Esophagus squamous epithelium (tissue), 5 donors: ENCODE data around the gene DOCK2. TPM values are rescaled to one million over a fixed set of nuclear protein-coding genes. Genes with fewer than 3 reads are reported as not detected.

Experiments
- DNase-seq: peaks from one replicate; lab custom pipeline; 2025; lab: John Stamatoyannopoulos, UW
- H3K27ac ChIP-seq, 4 donors: fragments of 200-600 bp; sonication (generic); one replicate each; pipeline ENCODE4 v1.5.1; 2016 to 2019; ENCODE audit warnings: mild to moderate bottlenecking in 1 of 4
- H3K27me3 ChIP-seq, 4 donors: fragments of 200-600 bp; sonication (generic); 1 replicate in 3 of 4; 2 replicates in 1 of 4; pipeline versions ENCODE4 v1.5.1 to v1.6.0; 2017 to 2021; ENCODE audit warnings: antibody characterized with exemption in 1 of 4
- H3K36me3 ChIP-seq, 3 donors: fragments of 200-600 bp; sonication (generic); one replicate each; pipeline ENCODE4 v1.5.1; 2016 to 2019
- H3K4me1 ChIP-seq, 3 donors: fragments of 200-600 bp; sonication (generic); one replicate each; pipeline ENCODE4 v1.5.1; 2017 to 2019
- H3K4me3 ChIP-seq, 4 donors: fragments of 200-600 bp; sonication (generic); 1 replicate in 3 of 4; 2 replicates in 1 of 4; pipeline ENCODE4 v1.5.1; 2016 to 2019; ENCODE audit warnings: mild to moderate bottlenecking in 2 of 4, moderate library complexity in 1 of 4
- H3K9me3 ChIP-seq, 3 donors: fragments of 200-600 bp; sonication (generic); one replicate each; pipeline ENCODE4 v1.5.1; 2016 to 2019
- CTCF ChIP-seq, 6 experiments: fragments of 450-650 bp in 4 of 6; fragments of 200-600 bp in 2 of 6; sonication (generic) in 2 of 6; IDR thresholded peaks; one replicate each; pipeline ENCODE4 v1.5.1; 2016 to 2019; ENCODE audit warnings: antibody characterized with exemption in 6 of 6, mild to moderate bottlenecking in 4 of 6, moderate library complexity in 4 of 6
- POLR2A ChIP-seq, 4 donors: fragments of 450-650 bp; IDR thresholded peaks; one replicate each; pipeline ENCODE4 v1.6.1; 2017; ENCODE audit warnings: antibody characterized with exemption in 4 of 4, mild to moderate bottlenecking in 4 of 4, moderate library complexity in 3 of 4
- WGBS, 2 donors: methylation state at CpG; one replicate each; pipeline ENCODE4 v1.1.5; 2018; 5-methylcytosine and 5-hydroxymethylcytosine counted together
- intact Hi-C: fragments of 100-400 bp; cut with DNase I; formaldehyde crosslinking; loops from one replicate; pipeline ENCODE4 v1.15.0; 2022
- total RNA-seq, 4 donors: library from RNA; depleted of rRNA; stranded (reverse); fragments of >200 nt; gene quantifications; one replicate each; pipeline ENCODE4 v1.1.0, GENCODE V29; 2016
- donor health status: DM: yes; HTN: yes; CAD: no.

DOCK2 gene
- total RNA-seq, 4 donors from 2014 or later, result 4.1 to 14.5 (median 10.0) TPM

- no peaks in the 10 kb centered on the region for H3K27me3 ChIP-seq
- no peak overlapping the region for H3K27ac ChIP-seq
- H3K36me3 ChIP-seq, result no peaks in the 10 kb centered on the region
- no peak overlapping the region for H3K4me3 ChIP-seq
- intact Hi-C loops, result loop anchor here (10.0 kb wide), 1 partner anchor 278 kb away; the partner anchor contains the start of gene INSYN2B
- no peaks in the 10 kb centered on the region for H3K4me1 ChIP-seq
- H3K9me3 ChIP-seq, result no peaks in the 10 kb centered on the region
- no peak for DNase-seq
- TF ChIP-seq POLR2A (IDR thresholded peaks at IDR 0.05) (no peak), CTCF (IDR thresholded peaks at IDR 0.05) (no peak)
- 73% methylated on average over 7 to 9 of the region's 9 CpGs for WGBS, 2 donors
Measured at GRCh38 chr5:169706758-169707450, 69.8 kb downstream of the DOCK2 start.

- 89% methylated on average over 3 of the region's 3 CpGs; no CpG with 5 or more reads in 1 of the 2 donors for WGBS, 2 donors
- no peak for DNase-seq
- TF ChIP-seq POLR2A (IDR thresholded peaks at IDR 0.05) (no peak), CTCF (IDR thresholded peaks at IDR 0.05) (no peak)
- Histone ChIP-seq H3K4me1 (no peaks in the 10 kb centered on the region), H3K36me3 (no peaks in the 10 kb centered on the region), H3K4me3 (no peak overlapping the region), H3K9me3 (no peaks in the 10 kb centered on the region), H3K27me3 (no peaks in the 10 kb centered on the region), H3K27ac (no peak overlapping the region)
- intact Hi-C loops, result loop anchor here (10.0 kb wide), 1 partner anchor 277 kb away; the partner anchor contains the start of gene INSYN2B
Measured at GRCh38 chr5:169707686-169708085, 70.6 kb downstream of the DOCK2 start.

GRCh38 chr5:169710675-169711074, 73.6 kb downstream of the DOCK2 start:
- no peak for DNase-seq
- intact Hi-C loops, result no loop called here
- Histone ChIP-seq H3K4me1 (no peaks in the 10 kb centered on the region), H3K36me3 (no peaks in the 10 kb centered on the region), H3K27me3 (no peaks in the 10 kb centered on the region), H3K4me3 (no peak overlapping the region), H3K27ac (no peak overlapping the region), H3K9me3 (no peaks in the 10 kb centered on the region)
- 44 to 49% methylated on average over 4 of the region's 4 CpGs for WGBS, 2 donors
- TF ChIP-seq POLR2A (IDR thresholded peaks at IDR 0.05), result no peak
- TF ChIP-seq CTCF (IDR thresholded peaks at IDR 0.05), result no peak

- WGBS, 2 donors, result 86 to 94% methylated on average over 4 of the region's 4 CpGs
- H3K4me1 ChIP-seq, result no peaks in the 10 kb centered on the region
- no peak overlapping the region for H3K4me3 ChIP-seq
Measured at GRCh38 chr5:169711551-169712225, 74.6 kb downstream of the DOCK2 start.

More at GRCh38 chr5:169711551-169712225, 74.6 kb downstream of the DOCK2 start:
- TF ChIP-seq CTCF (IDR thresholded peaks at IDR 0.05), result no peak
- TF ChIP-seq POLR2A (IDR thresholded peaks at IDR 0.05), result no peak
- no peak overlapping the region for H3K27ac ChIP-seq
- no peaks in the 10 kb centered on the region for H3K36me3 ChIP-seq
- no peaks in the 10 kb centered on the region for H3K9me3 ChIP-seq
- intact Hi-C loops, result no loop called here
- DNase-seq, result no peak
- H3K27me3 ChIP-seq, result no peaks in the 10 kb centered on the region
